ENCODE data around the gene IRX4.

IRX4 gene

DNA sequence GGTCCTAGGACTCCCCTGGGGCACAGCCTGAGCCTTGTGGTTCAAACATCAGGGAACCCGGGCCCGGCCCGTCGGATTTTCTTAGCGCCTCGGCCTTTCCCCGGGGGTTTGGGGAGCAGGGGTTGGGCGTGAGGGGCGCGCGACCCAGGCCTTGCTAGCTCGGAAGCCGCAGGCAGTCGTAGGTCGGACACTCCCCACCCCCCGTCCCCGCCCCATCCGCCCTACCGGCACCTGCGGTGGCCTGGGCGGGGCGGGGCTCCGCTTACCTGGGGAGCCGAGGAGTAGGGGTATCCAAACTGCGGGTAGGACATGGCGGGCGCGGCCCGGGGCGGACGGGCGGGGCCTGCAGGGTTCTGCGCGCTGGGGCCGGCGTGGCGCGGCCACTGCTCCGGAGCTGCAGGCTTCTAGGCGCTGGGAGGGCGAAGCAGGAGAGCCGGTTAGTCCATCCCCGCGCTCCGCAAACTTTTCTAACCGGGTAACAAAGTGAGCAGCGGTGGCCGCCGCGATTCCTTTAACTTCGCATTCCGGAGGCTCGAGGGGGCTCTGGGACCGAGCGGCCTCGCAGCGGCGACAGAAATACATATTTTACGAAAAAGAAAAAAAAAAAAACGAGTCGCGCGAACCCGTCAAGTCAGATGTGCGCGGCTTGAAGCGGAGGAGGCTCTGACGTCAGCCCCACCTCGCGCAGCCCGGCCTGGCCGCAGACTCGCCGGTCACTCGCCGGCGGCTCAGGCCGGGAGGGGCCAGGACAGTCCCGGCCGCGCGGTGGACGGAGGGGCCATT lies at the start of gene IRX4:
TSS of gene IRX4 (minus strand) at position 589 of the 783 bp plus-strand sequence. CDS start at position 311, 278 bp downstream.
- DNase-seq (ENCODE audit: low read depth in 2 of 2), result no peak

DNA sequence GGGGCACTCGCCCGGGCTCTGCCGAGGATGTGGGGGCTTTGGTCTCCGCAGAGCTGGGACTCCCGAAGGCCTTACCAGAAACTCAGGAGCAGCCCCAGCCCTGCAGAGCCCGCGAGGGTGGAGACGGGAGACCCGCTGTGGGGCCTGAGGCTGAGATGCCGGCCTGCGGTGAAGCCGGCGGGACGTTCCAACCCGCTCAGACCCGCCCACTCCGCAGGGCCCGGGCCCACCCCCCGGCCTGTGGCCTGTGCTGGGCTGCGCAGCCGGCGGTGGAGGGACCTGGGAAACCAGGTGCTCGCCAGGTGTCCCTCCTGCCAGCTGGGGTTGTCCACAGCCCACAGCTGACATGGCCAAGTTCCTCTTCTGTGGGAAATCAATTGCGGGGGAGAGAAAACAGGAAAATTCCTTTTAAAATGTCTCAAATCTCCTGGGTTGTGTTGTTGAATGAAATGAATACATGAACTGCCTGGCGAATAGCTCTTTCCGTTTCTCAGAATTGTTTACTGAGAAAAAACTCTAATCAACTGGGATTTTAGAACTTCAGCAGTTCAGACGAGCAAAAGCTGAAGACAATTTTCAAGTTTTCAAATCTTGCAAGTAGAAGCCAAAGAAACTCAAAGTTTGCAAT lies 49.0 kb upstream of the IRX4 start:
- no peak for DNase-seq (ENCODE audit: low read depth in 2 of 2)

DNA sequence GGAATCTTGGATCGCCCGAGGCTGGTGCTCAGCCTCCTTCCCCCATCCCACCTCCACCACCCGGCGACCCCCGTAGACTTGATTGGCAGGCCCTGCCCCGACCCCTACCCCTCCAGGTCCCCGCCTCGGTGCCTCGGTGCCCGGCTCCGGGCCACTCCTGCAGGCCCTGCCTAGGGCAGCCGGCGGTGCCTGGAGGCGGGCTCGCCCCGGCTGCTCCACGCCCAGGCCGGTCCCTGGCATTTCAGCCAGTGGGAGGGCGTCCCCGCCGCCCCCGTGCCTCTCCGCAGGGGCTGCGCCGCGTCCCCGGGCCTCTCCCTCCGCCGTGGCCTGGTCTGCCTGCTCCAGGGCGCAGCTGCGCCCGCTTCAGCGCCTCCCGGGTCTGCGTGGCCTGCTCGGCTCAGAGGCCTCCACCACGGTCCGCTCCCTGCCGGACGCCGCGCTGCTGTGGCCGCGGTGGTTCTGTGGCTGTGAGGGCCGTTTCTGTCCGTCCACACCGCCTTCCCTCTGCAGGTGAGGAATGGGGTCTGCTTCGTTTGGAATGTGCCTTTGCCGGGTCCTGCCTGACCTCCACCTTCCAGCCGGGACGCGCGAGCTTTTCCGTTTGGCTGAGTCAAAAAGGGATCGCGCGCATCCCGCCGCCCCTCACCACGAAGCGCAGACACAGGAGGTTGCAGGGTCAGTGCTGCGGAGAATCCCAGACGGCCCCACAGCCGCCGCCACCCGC lies 48.3 kb upstream of the IRX4 start:
- DNase-seq (ENCODE audit: low read depth in 2 of 2), result no peak

DNA sequence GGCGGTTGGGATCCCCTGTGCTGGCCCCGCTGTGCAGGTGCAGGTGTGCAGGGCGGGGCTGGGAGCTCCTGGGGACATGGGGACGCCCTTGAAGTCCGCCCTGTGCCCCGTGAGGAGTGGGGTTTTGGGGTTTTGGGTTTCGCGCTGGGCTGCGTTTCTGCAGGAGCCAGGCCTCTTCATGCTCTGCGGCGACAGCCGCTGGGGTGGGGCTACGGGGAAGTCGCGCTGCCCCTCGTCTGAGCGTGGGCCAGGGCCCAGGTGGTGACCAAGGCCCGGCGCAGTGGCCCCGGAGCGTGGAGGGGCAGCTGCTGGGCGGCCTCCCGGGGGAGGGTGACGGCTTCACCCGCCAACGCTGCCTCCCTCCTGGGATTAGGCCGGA lies 47.8 kb upstream of the IRX4 start:
- no peak for DNase-seq (ENCODE audit: low read depth in 2 of 2)

DNA sequence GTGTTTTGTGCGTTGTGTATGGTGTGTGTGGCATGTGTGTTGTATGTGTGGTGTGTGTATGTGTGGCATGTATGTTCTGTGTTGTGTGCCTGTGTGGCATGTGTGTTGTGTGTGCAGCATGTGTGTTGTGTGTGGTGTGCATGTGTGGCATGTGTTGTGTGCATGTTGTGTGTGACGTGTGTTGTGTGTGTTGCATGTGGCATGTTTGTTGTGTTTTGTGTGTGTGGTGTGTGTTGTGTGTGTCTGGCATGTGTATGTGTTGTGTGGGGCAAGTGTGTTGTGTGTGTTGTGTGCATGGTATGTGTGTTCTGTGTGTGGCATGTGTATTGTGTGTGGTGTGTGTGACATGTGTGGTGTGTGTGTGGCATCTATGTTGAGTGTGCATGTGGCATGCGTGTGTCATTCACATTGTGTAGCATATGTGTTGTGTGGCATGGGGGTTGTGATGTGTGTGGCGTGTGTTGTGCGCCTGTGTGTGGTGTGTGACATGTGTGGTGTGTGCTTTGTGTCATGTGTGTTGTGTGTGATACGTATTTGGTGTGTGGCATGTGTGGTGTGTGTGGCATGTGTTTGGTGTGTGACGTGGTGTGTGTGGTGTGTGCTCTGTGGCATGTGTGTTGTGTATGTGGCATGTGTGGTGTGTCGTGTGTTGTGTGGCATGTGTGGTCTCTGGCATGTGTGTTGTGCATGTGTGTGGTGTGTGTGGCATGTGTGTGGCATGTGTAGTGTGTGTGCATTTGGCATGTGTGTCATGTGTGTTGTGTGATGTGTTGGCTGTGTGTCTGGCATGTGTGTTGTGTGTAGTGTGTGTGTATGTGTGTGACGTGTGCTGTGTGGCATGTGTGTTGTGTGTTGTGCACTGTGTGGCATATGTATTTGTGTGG lies 46.6 kb upstream of the IRX4 start:
- no peak for DNase-seq (ENCODE audit: low read depth in 2 of 2)

DNA sequence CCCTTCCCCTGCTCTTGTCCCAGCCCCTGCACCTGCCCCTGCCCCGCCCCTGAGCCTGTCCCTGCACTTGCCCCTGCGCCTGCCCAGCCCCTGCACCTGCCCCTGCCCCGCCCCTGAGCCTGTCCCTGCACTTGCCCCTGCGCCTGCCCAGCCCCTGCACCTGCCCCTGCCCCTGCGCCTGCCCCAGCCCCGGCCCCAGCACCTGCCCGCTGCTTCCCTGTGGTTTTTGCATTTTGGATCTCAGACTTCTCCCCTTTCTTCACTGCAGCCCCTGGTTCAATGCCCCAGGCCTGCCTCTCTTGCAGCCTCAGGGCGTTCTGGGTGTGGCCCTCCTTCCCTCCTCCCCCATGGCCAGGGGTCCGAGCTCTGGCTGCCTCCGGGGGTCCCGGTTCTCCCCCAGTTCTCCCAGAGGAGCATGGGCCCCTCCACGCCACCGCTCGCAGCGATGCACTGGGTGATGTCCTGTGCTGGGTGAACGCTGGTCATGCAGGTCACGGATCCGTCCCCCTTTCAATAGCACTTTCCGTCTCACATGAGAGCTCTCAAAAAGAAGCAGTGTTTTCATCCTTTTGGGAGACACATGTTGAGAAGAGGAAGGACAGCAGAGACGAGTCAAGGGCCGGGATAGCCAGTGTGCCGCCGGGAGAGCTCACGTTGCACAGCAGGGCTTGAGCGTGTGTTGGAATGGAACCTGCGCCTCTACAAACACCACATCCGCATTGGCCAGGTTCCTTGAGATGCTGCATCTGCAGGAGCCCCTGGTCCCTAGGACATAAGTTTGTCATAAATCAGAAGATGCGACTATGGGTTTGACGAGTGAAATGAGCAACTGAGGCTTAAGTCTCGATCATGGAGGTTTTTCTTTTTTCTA lies 44.0 kb upstream of the IRX4 start:
- DNase-seq (ENCODE audit: low read depth in 2 of 2), result no peak

DNA sequence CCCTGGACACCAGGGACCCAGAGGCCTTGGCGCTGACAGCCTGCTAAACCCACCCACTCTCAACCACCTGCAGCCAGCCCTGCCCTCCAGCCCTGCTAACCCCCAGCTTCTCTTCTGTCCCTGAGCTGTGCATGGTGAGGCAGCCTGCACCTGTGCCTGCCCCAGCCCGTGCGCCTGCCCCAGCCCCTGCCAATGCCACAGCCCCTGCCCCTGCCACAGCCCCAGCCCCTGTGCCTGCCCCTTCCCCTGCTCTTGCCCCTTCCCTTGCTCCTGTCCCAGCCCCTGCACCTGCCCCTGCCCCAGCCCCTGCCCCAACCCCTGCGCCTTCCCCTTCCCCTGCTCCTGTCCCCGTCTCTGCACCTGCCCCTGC lies 43.3 kb upstream of the IRX4 start:
- no peak for DNase-seq (ENCODE audit: low read depth in 2 of 2)

DNA sequence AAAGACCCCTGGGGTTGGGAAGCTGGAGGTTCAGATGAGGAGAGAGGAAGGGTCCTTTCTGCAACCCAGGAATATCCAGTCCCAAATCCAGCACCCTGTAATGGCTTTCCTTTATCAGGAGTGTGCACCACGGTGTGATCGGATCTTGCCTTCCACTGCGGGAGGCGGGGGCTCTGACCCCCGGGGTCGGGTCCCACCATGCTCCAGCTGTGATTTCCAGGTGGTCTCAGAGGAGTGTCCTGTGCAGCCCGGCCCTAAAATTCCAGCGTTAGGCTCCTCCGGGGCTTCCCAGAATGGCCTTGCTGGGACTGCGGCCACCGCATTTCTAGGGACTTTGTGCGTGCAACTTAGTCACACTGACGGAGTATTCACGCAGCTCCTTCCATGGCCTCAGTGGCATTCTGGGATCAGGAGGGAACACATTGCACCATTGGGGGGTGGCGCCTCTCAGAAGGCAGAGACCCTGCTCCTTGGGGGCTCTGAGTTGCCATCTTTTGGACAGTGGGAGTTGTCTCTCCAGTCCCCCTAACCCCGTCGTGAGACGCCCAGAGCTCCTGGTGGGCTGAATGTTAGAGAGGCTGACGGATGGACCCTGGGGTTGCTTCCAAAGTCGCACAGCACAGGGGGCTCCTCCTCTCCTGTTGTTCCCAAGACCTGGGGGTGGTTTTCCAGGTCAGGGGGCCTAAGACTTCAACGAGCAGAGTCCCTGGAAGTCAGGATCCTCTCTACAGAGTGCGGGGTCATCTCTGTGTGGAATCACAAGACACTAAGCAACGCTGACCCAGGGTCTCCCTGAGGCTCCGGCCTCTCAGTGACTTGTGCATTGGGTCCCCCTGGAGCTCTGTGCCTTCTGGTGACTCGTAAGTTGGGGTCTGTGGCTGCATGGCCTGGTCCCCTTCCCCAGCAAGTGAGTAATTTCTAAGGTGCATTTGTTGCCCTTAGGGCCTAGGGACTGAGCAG lies 42.7 kb upstream of the IRX4 start:
- no peak for DNase-seq (ENCODE audit: low read depth in 2 of 2)

DNA sequence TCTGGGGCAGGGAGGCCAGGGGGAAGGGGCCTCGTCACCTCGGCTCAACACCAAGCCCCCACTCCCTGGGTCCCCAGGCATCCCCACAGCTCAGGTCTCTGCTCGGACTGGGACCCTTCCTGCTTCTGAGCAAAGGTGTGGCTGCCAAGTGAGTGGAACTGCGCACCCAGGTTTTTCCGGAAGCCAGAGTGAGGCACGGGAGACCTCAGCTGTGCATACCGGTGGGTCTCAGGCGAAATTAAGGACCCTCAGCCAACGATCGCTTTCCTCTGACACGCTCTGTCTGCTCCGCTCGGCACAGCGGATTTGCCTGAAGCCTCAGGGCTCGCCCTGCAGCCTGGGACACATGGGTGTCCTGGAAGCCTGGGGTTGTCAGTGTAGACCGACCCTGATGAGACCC lies 41.0 kb upstream of the IRX4 start:
- no peak for DNase-seq (ENCODE audit: low read depth in 2 of 2)

DNA sequence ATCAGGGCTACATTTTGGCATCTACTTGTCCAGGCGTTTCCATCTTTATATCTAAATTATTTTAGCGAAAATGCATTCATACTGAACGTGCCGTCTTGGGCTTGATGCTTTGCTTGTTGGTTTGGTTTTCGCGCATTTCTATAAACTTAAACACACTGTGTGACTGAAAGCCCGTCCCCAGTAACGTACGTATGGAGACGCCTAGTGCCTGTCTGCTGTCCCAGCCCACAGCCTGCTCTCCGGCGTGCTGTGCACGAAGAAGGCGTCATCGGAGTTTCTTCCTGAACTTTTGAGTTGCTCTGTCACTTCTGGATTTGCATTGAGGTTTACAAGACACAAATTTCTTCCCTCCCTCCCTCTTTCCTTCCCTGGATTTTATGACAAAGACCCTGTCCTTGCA lies 40.6 kb upstream of the IRX4 start:
- no peak for DNase-seq (ENCODE audit: low read depth in 2 of 2)

DNA sequence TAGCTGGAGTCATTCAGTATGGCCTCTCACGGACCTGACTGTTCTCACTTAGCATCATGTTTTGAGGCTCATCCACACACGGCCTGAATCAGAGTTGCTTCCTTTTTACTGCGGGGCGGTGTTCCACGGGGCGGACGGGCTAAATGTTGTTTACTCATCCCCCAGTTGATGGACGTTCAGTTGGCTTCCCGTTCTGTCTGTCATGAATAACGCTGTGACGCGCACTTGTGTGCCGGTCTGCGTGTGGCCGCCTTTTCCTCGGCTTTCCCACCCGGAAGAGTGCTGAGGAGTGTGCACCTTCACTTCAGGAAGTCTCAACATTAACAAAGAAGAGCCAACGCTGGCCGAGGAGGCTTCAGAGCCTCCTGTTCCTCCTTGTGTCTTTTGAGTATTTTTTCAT lies 39.0 kb upstream of the IRX4 start:
- no peak for DNase-seq (ENCODE audit: low read depth in 2 of 2)

DNA sequence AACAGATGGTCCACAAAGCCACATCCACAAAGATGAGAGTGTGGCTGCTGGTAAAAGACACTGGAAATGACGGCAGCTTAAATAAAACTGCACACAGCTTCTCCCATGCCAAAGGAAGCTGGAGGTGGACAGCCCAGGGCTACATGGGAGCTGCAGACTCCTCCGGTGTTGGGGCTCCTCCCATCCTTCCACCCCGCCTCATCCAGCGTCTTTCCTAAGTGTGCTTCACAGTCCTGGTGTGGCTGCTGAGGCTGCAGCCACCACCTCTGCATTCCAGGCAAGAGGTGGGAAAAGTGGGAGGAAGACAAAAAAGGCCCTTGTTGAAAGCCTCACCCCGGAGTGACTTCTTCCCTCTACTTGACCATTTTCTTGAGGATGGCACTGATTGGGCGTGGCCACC lies 37.0 kb upstream of the IRX4 start:
- no peak for DNase-seq (ENCODE audit: low read depth in 2 of 2)

DNA sequence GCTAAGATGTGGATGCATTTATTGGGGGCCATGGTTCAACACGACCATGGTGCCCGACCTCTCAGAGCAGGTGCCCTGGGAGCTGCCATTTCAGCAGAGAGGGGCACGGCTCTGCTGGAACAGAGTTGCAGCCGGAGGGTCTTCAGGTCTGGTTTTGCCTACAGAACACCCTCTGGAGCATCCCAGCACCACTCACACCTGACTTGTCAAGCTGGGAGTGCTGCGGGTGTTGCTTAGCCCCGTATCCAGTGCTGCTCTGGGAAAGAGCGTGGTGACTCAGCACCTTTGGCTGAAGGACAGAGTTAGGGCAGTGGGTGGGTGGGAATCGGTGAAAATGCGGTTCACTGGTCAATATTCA lies 36.5 kb upstream of the IRX4 start:
- DNase-seq (ENCODE audit: low read depth in 2 of 2), result no peak

DNA sequence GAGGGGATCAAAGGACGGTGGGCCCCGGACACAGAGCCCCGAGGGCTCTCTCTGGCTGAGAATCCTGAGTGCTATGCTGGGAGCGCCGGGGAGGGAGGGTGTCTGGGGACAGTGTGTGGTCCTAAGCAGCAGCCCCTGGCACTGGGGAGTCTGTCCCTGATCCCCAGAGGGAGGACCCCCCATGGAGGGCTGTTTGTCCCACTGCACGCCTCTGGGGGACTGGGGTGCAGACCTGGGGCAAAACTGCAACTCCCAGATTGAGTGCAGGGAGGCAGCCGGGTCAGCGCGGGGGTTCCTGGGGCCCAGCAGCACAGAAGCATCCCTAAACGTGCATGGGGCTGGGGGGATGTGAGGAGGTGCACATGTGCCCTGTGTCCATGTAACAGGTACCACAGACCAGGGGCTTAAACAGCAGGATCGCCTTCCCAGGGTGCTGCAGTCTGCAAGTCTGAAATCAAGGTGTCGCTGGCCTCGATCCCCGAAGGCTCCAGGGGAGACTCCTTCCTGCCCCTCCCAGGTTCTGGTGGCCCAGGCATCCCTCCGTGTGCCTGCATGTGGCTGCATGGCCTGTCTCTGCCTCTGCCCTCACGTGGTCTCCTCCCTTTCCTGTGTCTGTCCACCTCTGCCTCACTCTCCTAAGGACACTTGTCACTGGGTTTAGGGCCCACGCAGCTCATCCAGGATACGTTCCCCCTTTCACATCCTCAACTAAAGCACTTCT lies 35.9 kb upstream of the IRX4 start:
- no peak for DNase-seq (ENCODE audit: low read depth in 2 of 2)

DNA sequence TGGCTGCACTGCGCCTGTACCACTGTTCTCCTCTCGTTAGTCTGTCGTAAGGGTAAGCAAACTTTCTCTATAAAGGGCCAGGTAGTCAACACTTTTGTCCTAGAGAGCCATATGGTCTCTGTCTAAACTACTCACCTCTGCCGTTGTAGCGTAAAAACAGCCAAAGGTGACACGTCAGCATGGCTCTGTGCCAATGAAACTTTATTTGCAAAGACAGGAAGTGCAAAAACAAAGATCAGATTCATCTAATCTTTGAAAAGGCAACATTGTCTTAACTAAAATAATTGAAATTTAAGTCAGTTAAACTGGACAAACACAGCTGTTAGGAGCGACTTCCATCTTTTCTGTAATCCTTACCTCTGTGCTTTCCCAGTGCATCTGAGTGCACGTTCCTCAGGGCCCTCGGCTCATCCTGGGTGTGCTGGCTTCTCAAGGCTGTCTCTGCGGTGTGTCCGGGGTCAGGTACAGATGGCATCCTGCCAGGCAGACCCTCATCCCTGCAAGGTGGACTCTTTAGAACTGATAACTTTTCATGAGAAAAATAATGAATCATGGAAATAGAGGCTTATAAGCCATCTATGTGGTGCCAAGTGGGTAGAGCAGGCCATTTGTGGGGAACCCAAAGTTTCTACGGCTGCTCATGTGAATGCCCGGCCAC lies 35.2 kb upstream of the IRX4 start:
- DNase-seq (ENCODE audit: low read depth in 2 of 2), result no peak

DNA sequence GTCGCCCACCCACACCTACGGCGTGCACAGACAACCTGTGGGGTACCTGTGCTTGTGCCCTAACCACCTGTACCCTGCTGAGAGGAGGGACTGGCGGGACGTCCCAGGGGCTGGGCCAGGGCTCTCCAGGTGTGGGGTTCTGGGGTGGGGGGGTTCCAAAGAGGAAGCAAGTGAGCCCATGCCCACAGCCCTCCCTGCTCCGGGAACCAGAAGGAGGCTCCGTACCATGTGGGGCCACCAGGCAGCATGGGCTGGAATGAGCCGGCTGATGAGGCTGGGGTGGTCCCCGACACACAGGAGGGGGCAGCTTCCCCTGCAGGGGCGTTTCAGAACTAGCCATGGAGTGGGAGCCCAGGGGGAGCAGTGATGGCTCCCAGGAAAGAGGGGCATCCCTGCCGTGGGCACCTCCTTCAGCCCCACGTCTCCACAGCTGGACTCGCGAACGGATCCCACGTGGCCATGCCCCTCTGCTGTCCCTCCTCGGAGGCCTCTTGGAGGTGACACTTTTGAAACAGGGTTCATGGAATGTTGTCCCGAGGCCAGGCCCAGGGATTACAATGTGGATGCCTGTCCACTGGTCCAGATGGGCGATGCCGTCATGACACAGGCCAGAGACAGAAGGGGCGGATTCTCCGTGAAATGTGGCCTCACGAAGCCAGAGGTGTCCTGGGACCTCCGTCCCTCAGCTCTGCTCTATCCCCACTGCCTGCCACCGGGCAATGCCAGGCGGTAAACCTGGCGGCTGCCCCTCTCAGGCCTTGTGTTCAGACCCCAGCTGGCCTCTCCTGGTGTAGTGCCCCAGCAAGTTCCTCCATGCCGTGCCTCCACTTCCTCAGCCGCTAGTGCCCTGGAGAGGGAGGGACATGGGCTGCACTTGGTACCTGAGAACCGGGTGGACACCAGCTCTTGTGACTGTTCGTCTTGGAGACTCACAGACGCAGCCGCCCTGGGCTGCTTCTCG lies 33.6 kb upstream of the IRX4 start:
- DNase-seq (ENCODE audit: low read depth in 2 of 2), result no peak

DNA sequence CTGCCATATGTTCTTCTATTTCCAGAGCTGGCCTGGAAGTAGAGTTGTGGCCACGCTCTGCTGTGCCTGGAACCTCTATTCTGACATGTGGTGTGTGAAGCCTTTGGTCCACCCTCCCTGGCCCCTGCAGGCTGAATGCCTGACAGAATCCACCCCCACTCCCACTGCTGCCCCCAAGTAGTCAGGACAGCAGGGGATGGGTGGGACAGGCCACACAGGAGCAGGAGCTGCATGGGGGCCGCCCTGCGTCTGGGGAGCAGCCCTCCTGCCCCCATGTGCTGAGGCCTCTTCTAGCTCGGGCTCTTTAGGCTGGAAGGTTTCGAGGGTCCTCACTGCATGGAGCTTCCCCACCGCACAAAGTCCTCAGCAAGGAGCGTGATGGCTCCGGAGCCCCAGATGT lies 32.6 kb upstream of the IRX4 start:
- DNase-seq (ENCODE audit: low read depth in 2 of 2), result no peak

DNA sequence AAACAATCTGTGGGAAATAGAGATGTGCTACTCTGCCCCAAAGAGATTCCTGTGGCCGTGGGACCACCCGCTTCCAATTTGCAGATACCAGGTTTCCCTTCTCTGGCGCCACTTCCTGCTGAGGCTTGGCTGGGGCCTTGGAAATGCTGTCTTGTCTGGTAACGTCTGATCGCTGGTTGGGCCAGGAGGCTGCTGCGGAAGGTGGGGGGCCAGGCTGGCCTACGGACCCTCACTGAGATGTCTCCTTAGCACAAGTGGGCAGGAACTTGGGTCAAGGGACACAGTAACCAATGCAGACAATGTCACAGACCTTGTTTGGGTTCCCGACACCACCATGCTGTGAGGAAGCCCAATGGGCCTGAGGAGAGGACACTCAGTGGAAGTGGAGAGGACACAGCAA lies 31.7 kb upstream of the IRX4 start:
- no peak for DNase-seq (ENCODE audit: low read depth in 2 of 2)

All from activated CD4-positive, alpha-beta T cell treated with anti-CD3 and anti-CD28 coated beads for 24 hours (primary cell).